NK-92 (cell line): ENCODE measurements around the gene NRIP1.

Experiments used
- DNase-seq: peaks from one replicate; lab custom pipeline; 2025; ENCODE audit not compliant: unreplicated experiment; lab: John Stamatoyannopoulos, UW

NRIP1 gene

GRCh38 chr21:15066123-15066575 lies 1.3 kb upstream of the NRIP1 start:
- no peak for DNase-seq

- DNase-seq = no peak
Observed at GRCh38 chr21:15065392-15066122, 757 bp upstream of the NRIP1 start.

GRCh38 chr21:15063814-15064575 lies 805 bp downstream of the NRIP1 start:
- DNase-seq = no peak

GRCh38 chr21:15063081-15063813 lies 1.6 kb downstream of the NRIP1 start:
- no peak for DNase-seq

- no peak for DNase-seq
Observed at GRCh38 chr21:15062606-15062965, 2.2 kb downstream of the NRIP1 start.

GRCh38 chr21:15061747-15062605 lies 2.8 kb downstream of the NRIP1 start:
- DNase-seq = no peak

GRCh38 chr21:15061279-15061678 lies 3.5 kb downstream of the NRIP1 start:
- DNase-seq = no peak

- no peak for DNase-seq
Observed at GRCh38 chr21:15060543-15061175, 4.1 kb downstream of the NRIP1 start.

- DNase-seq = no peak
Observed at GRCh38 chr21:15059397-15059796, 5.4 kb downstream of the NRIP1 start.

GRCh38 chr21:15058854-15059263 lies 5.9 kb downstream of the NRIP1 start:
- no peak for DNase-seq

GRCh38 chr21:15057285-15057684 lies 7.5 kb downstream of the NRIP1 start:
- no peak for DNase-seq

GRCh38 chr21:15054606-15055239 lies 10.1 kb downstream of the NRIP1 start:
- DNase-seq = no peak

- DNase-seq = no peak
Observed at GRCh38 chr21:15054089-15054488, 10.7 kb downstream of the NRIP1 start.

- DNase-seq = no peak
Observed at GRCh38 chr21:15053500-15053899, 11.3 kb downstream of the NRIP1 start.

- DNase-seq = no peak
Observed at GRCh38 chr21:15052459-15052763, 12.4 kb downstream of the NRIP1 start.

- no peak for DNase-seq
Observed at GRCh38 chr21:15051644-15052458, 12.9 kb downstream of the NRIP1 start.

GRCh38 chr21:15050568-15051377 lies 14.0 kb downstream of the NRIP1 start:
- DNase-seq = no peak

- DNase-seq = no peak
Observed at GRCh38 chr21:15045017-15045416, 19.8 kb downstream of the NRIP1 start.
